Endothelial cell of umbilical vein (primary cell): ENCODE data around the gene ELL2. TPM values are rescaled to one million over a fixed set of nuclear protein-coding genes. Genes with fewer than 3 reads are reported as not detected.

Experiments
- BruUV-seq: library from RNA; stranded (reverse); fragments of 400-500 nt; replicated peaks from 2 replicates; lab custom pipeline; 2021; lab: Mats Ljungman, UMichigan
- CTCF ChIA-PET: fragments of 300-600, 350-600 bp; sonication (Branson Sonifier 250); formaldehyde crosslinking; loops from one replicate; lab custom pipeline; 2021; ENCODE audit warnings: antibody characterized with exemption, inconsistent platforms; lab: Charles Lee
- POLR2A ChIA-PET: fragments of 300-600, 350-600 bp; sonication (Branson Sonifier 250); formaldehyde crosslinking; loops from one replicate; lab custom pipeline; 2021; ENCODE audit warnings: antibody characterized with exemption, inconsistent platforms; lab: Charles Lee
- DNase-seq: peaks from one replicate; pipeline ENCODE4 v3.0.0-alpha.2; 2011; ENCODE audit warnings: low read depth, low spot score
- FAIRE-seq: peaks from 2 replicates; lab custom pipeline; 2011; peaks lifted over from hg19 to GRCh38; lab: Jason Lieb, UNC
- H2AFZ ChIP-seq: 2 replicates; pipeline ENCODE4 v1.6.0; 2012; ENCODE audit warnings: low read depth, low read length, control low read depth, inconsistent platforms
- H3K27ac ChIP-seq: 2 replicates; pipeline ENCODE4 v1.5.1; 2011; ENCODE audit warnings: low read depth, mild to moderate bottlenecking, control low read depth, low read length, moderate library complexity; ENCODE audit not compliant: insufficient read depth
- H3K27me3 ChIP-seq, 2 experiments: 2 replicates each; pipeline versions ENCODE4 v1.6.0 to v1.6.1; 2011; ENCODE audit warnings: low read length in 2 of 2, mixed read lengths in 1 of 2; ENCODE audit not compliant: control insufficient read depth in 2 of 2, insufficient read depth in 2 of 2
- H3K36me3 ChIP-seq, 2 experiments: 2 replicates in 1 of 2; 3 replicates in 1 of 2; pipeline ENCODE4 v1.5.1; 2011; ENCODE audit warnings: low read length in 2 of 2, mild to moderate bottlenecking in 1 of 2, moderate library complexity in 1 of 2; ENCODE audit not compliant: control insufficient read depth in 2 of 2, insufficient read depth in 2 of 2; ENCODE audit errors: extremely low read depth in 1 of 2
- H3K4me1 ChIP-seq: 3 replicates; pipeline ENCODE4 v1.5.1; 2011; ENCODE audit warnings: mild to moderate bottlenecking, low read length; ENCODE audit not compliant: control insufficient read depth, insufficient read depth; ENCODE audit errors: extremely low read depth
- H3K4me2 ChIP-seq: 2 replicates; pipeline ENCODE4 v1.6.1; 2011; ENCODE audit warnings: low read length, control low read depth, mixed read lengths; ENCODE audit not compliant: insufficient read depth
- H3K4me3 ChIP-seq, 3 experiments: fragments of 200-600 bp in 1 of 3; sonication (generic), shearing (Covaris generic) in 1 of 3; replicated peaks in 1 of 3; 2 replicates each; pipeline ENCODE4 v1.5.1; 2011 to 2016; ENCODE audit warnings: control low read depth in 3 of 3, low read length in 3 of 3, mild to moderate bottlenecking in 2 of 3, inconsistent platforms in 1 of 3, low read depth in 1 of 3, moderate library complexity in 1 of 3; ENCODE audit not compliant: insufficient read depth in 1 of 3
- H3K79me2 ChIP-seq: 2 replicates; pipeline ENCODE4 v1.6.0; 2012; ENCODE audit warnings: low read length, inconsistent platforms; ENCODE audit not compliant: control insufficient read depth, insufficient read depth
- H3K9ac ChIP-seq: replicated peaks from 2 replicates; pipeline ENCODE3; 2011; ENCODE audit warnings: low read length, control low read depth; ENCODE audit not compliant: insufficient read depth; ENCODE audit errors: extremely low read depth
- H3K9me1 ChIP-seq: replicated peaks from 3 replicates; pipeline ENCODE4 v1.6.0; 2011; ENCODE audit warnings: mild to moderate bottlenecking, low read length; ENCODE audit not compliant: control insufficient read depth, insufficient read depth; ENCODE audit errors: extremely low read depth
- H3K9me3 ChIP-seq: replicated peaks from 2 replicates; pipeline ENCODE4 v1.5.1; 2012; ENCODE audit warnings: low read length, inconsistent platforms; ENCODE audit not compliant: control insufficient read depth, insufficient read depth
- H4K20me1 ChIP-seq: replicated peaks from 2 replicates; pipeline ENCODE3; 2011; ENCODE audit warnings: mild to moderate bottlenecking, low read length; ENCODE audit not compliant: control insufficient read depth, insufficient read depth; ENCODE audit errors: extremely low read depth
- EZH2 ChIP-seq: IDR thresholded peaks from 2 replicates; pipeline ENCODE4 v1.6.1; 2012; ENCODE audit warnings: borderline replicate concordance, low read depth, mild to moderate bottlenecking, moderate library complexity, low read length, inconsistent platforms; ENCODE audit not compliant: severe bottlenecking
- GATA2 ChIP-seq: IDR thresholded peaks from 2 replicates; pipeline ENCODE4 v1.7.0; 2011; ENCODE audit warnings: low read depth, mild to moderate bottlenecking, moderate library complexity, mixed read lengths, low read length; ENCODE audit not compliant: insufficient read length, insufficient read depth
- MYC ChIP-seq: IDR thresholded peaks from one replicate; pipeline ENCODE4 v1.6.1; 2011; ENCODE audit warnings: mild to moderate bottlenecking, low read depth, low read length
- dilution Hi-C: fragments of 300-500 bp; cut with MboI; formaldehyde crosslinking; loops from one replicate; pipeline ENCODE4 v1.15.0; 2019; ENCODE audit warnings: low sequenced_read_pairs; ENCODE audit not compliant: extremely low pct_ligation_motif_present
- intact Hi-C: fragments of 100-400 bp; cut with micrococcal nuclease; formaldehyde crosslinking; loops from one replicate; pipeline ENCODE4 v1.10.0; 2022
- polyA plus RNA-seq, 4 experiments: library from polyadenylated mRNA; depleted of rRNA in 3 of 4; stranded (reverse) in 3 of 4; unstranded in 1 of 4; fragments of >200 nt; gene quantifications; 2 replicates each; pipeline versions ENCODE4 v1.2.1 to v1.2.3, GENCODE V29; 2011 to 2012; ENCODE audit warnings: missing spikeins in 1 of 4
- total RNA-seq: library from RNA; stranded (reverse); gene quantifications from 2 replicates; pipeline ENCODE4 v1.2.3, GENCODE V29; 2021
- TF ChIP-seq, protein P1 (sequence below): IDR thresholded peaks from 2 replicates; pipeline ENCODE4 v1.6.1; 2011; ENCODE audit not compliant: insufficient read depth, insufficient read length
- TF ChIP-seq, protein P2 (sequence below), 2 donors: IDR thresholded peaks; 1 replicate in 1 of 2; 2 replicates in 1 of 2; pipeline ENCODE4 v1.5.1; 2011; ENCODE audit warnings: low read length in 2 of 2, mild to moderate bottlenecking in 2 of 2, moderate library complexity in 2 of 2, control low read depth in 1 of 2, inconsistent platforms in 1 of 2, low read depth in 1 of 2; ENCODE audit not compliant: insufficient read depth in 1 of 2; ENCODE audit errors: extremely low read depth in 1 of 2

The ELL2 gene
- total and polyA plus RNA-seq, 2 donors (not counting 3 experiments of a cell fraction or from before 2014, with no cell fraction given), result 6.8 to 26.0 TPM

- no peaks in the 10 kb centered on the region for H4K20me1 ChIP-seq
- no peaks in the 10 kb centered on the region for H3K36me3 ChIP-seq
- no peak for DNase-seq
- no peak overlapping the region for H3K4me2 ChIP-seq
- no peak overlapping the region for H3K4me3 ChIP-seq
- H2AFZ ChIP-seq, result no peak overlapping the region
- ChIA-PET POLR2A (no interaction called here), CTCF (interaction anchor here (1.0 to 1.6 kb wide), 6 partner anchors 11 to 420 kb away, joined by 3 to 4 read pairs (median 3); no protein-coding TSS in a partner anchor)
- H3K9me1 ChIP-seq, result no peaks in the 10 kb centered on the region
- intact Hi-C loops, result no loop called here
- H3K9me3 ChIP-seq, result no peaks in the 10 kb centered on the region
- no TSS peak for BruUV-seq
- H3K79me2 ChIP-seq, result peaks cover 2% of the 10 kb centered on the region
- H3K4me1 ChIP-seq, result no peaks in the 10 kb centered on the region
- H3K27me3 ChIP-seq, result no peaks in the 10 kb centered on the region
- TF ChIP-seq, protein P1, sequence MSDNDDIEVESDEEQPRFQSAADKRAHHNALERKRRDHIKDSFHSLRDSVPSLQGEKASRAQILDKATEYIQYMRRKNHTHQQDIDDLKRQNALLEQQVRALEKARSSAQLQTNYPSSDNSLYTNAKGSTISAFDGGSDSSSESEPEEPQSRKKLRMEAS, result no peak
- no peak for TF ChIP-seq MYC
- TF ChIP-seq EZH2, result no peak
- TF ChIP-seq, protein P2, sequence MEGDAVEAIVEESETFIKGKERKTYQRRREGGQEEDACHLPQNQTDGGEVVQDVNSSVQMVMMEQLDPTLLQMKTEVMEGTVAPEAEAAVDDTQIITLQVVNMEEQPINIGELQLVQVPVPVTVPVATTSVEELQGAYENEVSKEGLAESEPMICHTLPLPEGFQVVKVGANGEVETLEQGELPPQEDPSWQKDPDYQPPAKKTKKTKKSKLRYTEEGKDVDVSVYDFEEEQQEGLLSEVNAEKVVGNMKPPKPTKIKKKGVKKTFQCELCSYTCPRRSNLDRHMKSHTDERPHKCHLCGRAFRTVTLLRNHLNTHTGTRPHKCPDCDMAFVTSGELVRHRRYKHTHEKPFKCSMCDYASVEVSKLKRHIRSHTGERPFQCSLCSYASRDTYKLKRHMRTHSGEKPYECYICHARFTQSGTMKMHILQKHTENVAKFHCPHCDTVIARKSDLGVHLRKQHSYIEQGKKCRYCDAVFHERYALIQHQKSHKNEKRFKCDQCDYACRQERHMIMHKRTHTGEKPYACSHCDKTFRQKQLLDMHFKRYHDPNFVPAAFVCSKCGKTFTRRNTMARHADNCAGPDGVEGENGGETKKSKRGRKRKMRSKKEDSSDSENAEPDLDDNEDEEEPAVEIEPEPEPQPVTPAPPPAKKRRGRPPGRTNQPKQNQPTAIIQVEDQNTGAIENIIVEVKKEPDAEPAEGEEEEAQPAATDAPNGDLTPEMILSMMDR (IDR thresholded peaks at IDR 0.05; ENCODE audit: extremely low read depth in 1 of 2, insufficient read depth in 1 of 2, low read depth in 1 of 2, low read length in 2 of 2), result no peak
- no peak for TF ChIP-seq GATA2
- no peak for FAIRE-seq
- no peak overlapping the region for H3K9ac ChIP-seq
- dilution Hi-C loops, result no loop called here
- no peak overlapping the region for H3K27ac ChIP-seq
Observed at GRCh38 chr5:95916687-95917085, 45.0 kb downstream of the ELL2 start.
